PC-3 (cell line): ENCODE results near the gene CELF5.

ENCODE experiments used
- CTCF ChIP-seq: fragments of 300-600 bp; sonication (generic); conservative IDR thresholded peaks from 2 replicates; pipeline ENCODE4 v1.5.1; 2017; ENCODE audit warnings: antibody characterized with exemption, low read depth, mild to moderate bottlenecking, low read length
- EZH2phosphoT487 ChIP-seq: fragments of 300-600 bp; sonication (generic); IDR thresholded peaks from 2 replicates; pipeline ENCODE4 v1.6.1; 2018; ENCODE audit warnings: mild to moderate bottlenecking, antibody characterized with exemption, low read length, borderline replicate concordance

- TF ChIP-seq CTCF = no peak
- TF ChIP-seq EZH2phosphoT487 = no peak
Observed at GRCh38 chr19:3239367-3239766, 14.9 kb downstream of the CELF5 start.
